WTC11 (cell line): Measurements from ENCODE around the gene PRR18. TPM values are rescaled to one million over a fixed set of nuclear protein-coding genes. Genes with fewer than 3 reads are reported as not detected.

Experiments
- ATAC-seq: fragments of 200-7000 bp; cut with Tn5 transposase; 2 replicates; pipeline ENCODE4 v1.10.0; 2021; ENCODE audit warnings: mild to moderate bottlenecking, moderate library complexity
- CTCF ChIA-PET: fragments of 300-600 bp; sonication (Branson Sonifier 250); formaldehyde crosslinking; loops from one replicate; lab custom pipeline; 2021; ENCODE audit warnings: antibody characterized with exemption; lab: Charles Lee
- POLR2A ChIA-PET: fragments of 350-600 bp; sonication (Branson Sonifier 250); formaldehyde crosslinking; loops from one replicate; lab custom pipeline; 2021; ENCODE audit warnings: antibody characterized with exemption; lab: Charles Lee
- DNase-seq: peaks from one replicate; pipeline ENCODE4 v3.0.0; 2021; ENCODE audit warnings: low spot score
- H3K27ac Mint-ChIP-seq: 2 replicates; pipeline ENCODE4 v1.8.0; 2021; ENCODE audit warnings: mixed read lengths
- H3K27me3 Mint-ChIP-seq: 2 replicates; pipeline ENCODE4 v1.8.0; 2021; ENCODE audit warnings: low read depth, mild to moderate bottlenecking, moderate library complexity, mixed read lengths
- H3K36me3 Mint-ChIP-seq: 2 replicates; pipeline ENCODE4 v1.8.0; 2021; ENCODE audit warnings: mixed read lengths
- H3K4me1 Mint-ChIP-seq: 2 replicates; pipeline ENCODE4 v1.8.0; 2022; ENCODE audit warnings: mixed read lengths
- H3K4me3 Mint-ChIP-seq: 2 replicates; pipeline ENCODE4 v1.8.0; 2021; ENCODE audit warnings: mild to moderate bottlenecking, moderate library complexity, mixed read lengths
- H3K9me3 Mint-ChIP-seq: 2 replicates; pipeline ENCODE4 v1.8.0; 2021; ENCODE audit warnings: mixed read lengths
- FOXK1 ChIP-seq: sonication (generic); formaldehyde crosslinking; IDR thresholded peaks from 2 replicates; pipeline ENCODE4 v1.8.0; 2022; ENCODE audit warnings: mild to moderate bottlenecking, moderate library complexity, missing genetic modification reagents
- FOXP1 ChIP-seq: sonication (generic); formaldehyde crosslinking; IDR thresholded peaks from 2 replicates; pipeline ENCODE4 v1.8.0; 2022; ENCODE audit warnings: missing genetic modification reagents, mild to moderate bottlenecking, moderate library complexity, borderline replicate concordance
- JUN ChIP-seq: sonication (generic); formaldehyde crosslinking; IDR thresholded peaks from 2 replicates; pipeline ENCODE4 v1.8.0; 2023; ENCODE audit warnings: mild to moderate bottlenecking, missing genetic modification reagents
- NFATC4 ChIP-seq: fragments of 250-450 bp; sonication (Bioruptor Pico); IDR thresholded peaks from 2 replicates; pipeline ENCODE4 v1.9.0; 2021; ENCODE audit warnings: mild to moderate bottlenecking
- RORB ChIP-seq: fragments of 250-450 bp; sonication (Bioruptor Pico); IDR thresholded peaks from 2 replicates; pipeline ENCODE4 v1.9.0; 2021; ENCODE audit warnings: mild to moderate bottlenecking
- TEAD4 ChIP-seq: sonication (generic); formaldehyde crosslinking; IDR thresholded peaks from 2 replicates; pipeline ENCODE4 v1.8.0; 2022; ENCODE audit warnings: mild to moderate bottlenecking, missing genetic modification reagents
- ZNF317 ChIP-seq: sonication (generic); formaldehyde crosslinking; IDR thresholded peaks from 2 replicates; pipeline ENCODE4 v1.8.1; 2023; ENCODE audit warnings: low read depth, mild to moderate bottlenecking, moderate library complexity, missing genetic modification reagents, borderline replicate concordance
- ZNF416 ChIP-seq: fragments of 250-450 bp; sonication (Bioruptor Pico); IDR thresholded peaks from 2 replicates; pipeline ENCODE4 v1.9.0; 2021; ENCODE audit warnings: mild to moderate bottlenecking, inconsistent platforms
- total RNA-seq: library from RNA; stranded (reverse); gene quantifications from 3 replicates; pipeline ENCODE4 v1.2.3, GENCODE V29; 2021
- TF ChIP-seq, protein P1 (sequence below): sonication (generic); formaldehyde crosslinking; conservative IDR thresholded peaks from 2 replicates; pipeline ENCODE4 v1.8.1; 2023; ENCODE audit warnings: mild to moderate bottlenecking, low read depth, missing genetic modification reagents, moderate library complexity
- TF ChIP-seq, protein P2 (sequence below): fragments of 250-450 bp; sonication (Bioruptor Pico); IDR thresholded peaks from 2 replicates; pipeline ENCODE4 v1.9.0; 2021; ENCODE audit warnings: mild to moderate bottlenecking, borderline replicate concordance
- TF ChIP-seq, protein P3 (sequence below): sonication (generic); formaldehyde crosslinking; IDR thresholded peaks from 2 replicates; pipeline ENCODE4 v1.8.1; 2022; ENCODE audit warnings: low read depth, missing genetic modification reagents, borderline replicate concordance
- TF ChIP-seq, protein P4 (sequence below): sonication (generic); formaldehyde crosslinking; IDR thresholded peaks from 2 replicates; pipeline ENCODE4 v1.8.0; 2023; ENCODE audit warnings: missing genetic modification reagents
- TF ChIP-seq, protein P5 (sequence below): sonication (generic); formaldehyde crosslinking; IDR thresholded peaks from 2 replicates; pipeline ENCODE4 v1.8.1; 2022; ENCODE audit warnings: missing genetic modification reagents, borderline replicate concordance
- TF ChIP-seq, protein P6 (sequence below): sonication (generic); formaldehyde crosslinking; IDR thresholded peaks from 2 replicates; pipeline ENCODE4 v1.8.1; 2022; ENCODE audit warnings: mild to moderate bottlenecking, moderate library complexity, missing genetic modification reagents
- TF ChIP-seq, protein P7 (sequence below): fragments of 250-450 bp; sonication (Bioruptor Pico); IDR thresholded peaks from 2 replicates; pipeline ENCODE4 v2.1.2; 2022; ENCODE audit warnings: mild to moderate bottlenecking, moderate library complexity
- TF ChIP-seq, protein P8 (sequence below): sonication (generic); formaldehyde crosslinking; IDR thresholded peaks from 2 replicates; pipeline ENCODE4 v1.8.1; 2023; ENCODE audit warnings: mild to moderate bottlenecking, missing genetic modification reagents, borderline replicate concordance

PRR18 gene
- total RNA-seq, 1 experiment from 2014 or later: 0.52 TPM

DNA sequence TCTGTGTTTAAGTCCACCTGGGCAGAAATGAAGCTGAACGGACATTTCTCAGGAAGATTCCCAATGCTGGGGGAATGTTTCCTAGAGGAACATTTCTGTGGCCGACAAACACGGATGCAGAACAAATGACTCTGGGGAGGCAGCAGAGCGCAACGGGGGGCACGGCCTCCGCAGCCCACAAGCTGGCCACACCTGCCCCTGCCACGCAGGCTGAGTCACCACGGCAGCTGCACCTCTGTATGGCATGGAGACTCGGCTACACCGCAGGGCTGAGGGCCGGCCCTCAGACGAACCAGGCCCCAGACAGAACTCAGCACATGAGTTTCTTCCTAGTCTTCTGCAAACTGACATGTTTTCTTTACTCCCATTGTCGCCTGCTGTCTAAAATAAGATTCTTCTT, 10.0 kb upstream of the PRR18 start (continued):
- TF ChIP-seq, protein P1, sequence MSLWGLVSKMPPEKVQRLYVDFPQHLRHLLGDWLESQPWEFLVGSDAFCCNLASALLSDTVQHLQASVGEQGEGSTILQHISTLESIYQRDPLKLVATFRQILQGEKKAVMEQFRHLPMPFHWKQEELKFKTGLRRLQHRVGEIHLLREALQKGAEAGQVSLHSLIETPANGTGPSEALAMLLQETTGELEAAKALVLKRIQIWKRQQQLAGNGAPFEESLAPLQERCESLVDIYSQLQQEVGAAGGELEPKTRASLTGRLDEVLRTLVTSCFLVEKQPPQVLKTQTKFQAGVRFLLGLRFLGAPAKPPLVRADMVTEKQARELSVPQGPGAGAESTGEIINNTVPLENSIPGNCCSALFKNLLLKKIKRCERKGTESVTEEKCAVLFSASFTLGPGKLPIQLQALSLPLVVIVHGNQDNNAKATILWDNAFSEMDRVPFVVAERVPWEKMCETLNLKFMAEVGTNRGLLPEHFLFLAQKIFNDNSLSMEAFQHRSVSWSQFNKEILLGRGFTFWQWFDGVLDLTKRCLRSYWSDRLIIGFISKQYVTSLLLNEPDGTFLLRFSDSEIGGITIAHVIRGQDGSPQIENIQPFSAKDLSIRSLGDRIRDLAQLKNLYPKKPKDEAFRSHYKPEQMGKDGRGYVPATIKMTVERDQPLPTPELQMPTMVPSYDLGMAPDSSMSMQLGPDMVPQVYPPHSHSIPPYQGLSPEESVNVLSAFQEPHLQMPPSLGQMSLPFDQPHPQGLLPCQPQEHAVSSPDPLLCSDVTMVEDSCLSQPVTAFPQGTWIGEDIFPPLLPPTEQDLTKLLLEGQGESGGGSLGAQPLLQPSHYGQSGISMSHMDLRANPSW (CRISPR knock-in tag): no peak

DNA sequence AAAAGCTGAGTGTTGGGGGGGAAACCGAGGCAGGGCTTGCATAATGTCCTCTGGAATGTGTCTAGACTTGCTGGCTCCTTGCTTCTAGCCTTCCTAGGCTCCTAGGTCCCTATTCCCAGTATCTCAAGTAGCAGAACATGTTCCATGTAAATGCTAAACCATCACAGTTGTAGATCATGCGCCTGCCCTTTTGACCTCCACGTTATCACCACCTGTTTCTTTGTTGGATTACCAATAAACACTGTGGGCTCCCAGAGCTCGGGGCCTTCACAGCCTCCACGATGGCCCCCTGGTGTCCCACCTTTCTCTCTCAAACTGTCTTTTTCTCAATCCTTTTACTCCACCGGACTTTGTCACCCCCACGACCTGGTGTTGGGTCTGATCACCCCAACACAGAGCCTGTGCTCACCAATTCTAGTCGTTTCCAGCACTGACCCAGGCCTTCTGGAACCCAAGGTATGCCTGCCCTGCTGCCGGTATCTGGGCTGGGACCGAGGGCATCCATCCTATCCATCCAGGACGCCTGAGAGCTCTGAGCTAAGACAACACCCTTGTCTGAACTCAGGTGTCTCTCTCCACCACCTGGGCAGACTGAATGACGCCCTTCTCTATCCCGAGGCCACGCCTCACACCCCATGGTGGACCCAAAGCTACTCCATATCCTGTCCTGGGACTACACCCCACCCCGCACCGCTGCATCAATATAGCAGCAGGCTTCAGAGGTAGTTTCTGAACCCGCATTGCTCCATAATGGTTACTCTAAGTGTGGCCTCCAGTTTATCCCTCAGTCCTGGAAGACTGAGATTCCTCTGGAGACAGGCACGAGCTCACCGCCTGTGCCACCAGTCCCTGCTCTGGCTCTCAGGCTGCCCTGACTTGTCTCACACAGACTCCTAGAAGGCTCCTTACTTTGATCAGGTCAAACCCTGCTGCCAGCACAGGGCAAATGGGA, 9.3 kb upstream of the PRR18 start:
- Mint-ChIP-seq H3K4me3 (no peak overlapping the region), H3K36me3 (peaks cover 11% of the 10 kb centered on the region; the same call in 1 of the 2 replicates), H3K27me3 (no peaks in the 10 kb centered on the region), H3K27ac (no peak overlapping the region), H3K4me1 (peaks cover 13% of the 10 kb centered on the region), H3K9me3 (no peaks in the 10 kb centered on the region)
- DNase-seq (no peak), ATAC-seq (no peak)
- ChIA-PET POLR2A (no interaction called here), CTCF (interaction anchor here (0.7 to 2.0 kb wide), 5 partner anchors 10 to 83 kb away, joined by 4 to 10 read pairs (median 4); no protein-coding TSS in a partner anchor)
- TF ChIP-seq, protein P2, sequence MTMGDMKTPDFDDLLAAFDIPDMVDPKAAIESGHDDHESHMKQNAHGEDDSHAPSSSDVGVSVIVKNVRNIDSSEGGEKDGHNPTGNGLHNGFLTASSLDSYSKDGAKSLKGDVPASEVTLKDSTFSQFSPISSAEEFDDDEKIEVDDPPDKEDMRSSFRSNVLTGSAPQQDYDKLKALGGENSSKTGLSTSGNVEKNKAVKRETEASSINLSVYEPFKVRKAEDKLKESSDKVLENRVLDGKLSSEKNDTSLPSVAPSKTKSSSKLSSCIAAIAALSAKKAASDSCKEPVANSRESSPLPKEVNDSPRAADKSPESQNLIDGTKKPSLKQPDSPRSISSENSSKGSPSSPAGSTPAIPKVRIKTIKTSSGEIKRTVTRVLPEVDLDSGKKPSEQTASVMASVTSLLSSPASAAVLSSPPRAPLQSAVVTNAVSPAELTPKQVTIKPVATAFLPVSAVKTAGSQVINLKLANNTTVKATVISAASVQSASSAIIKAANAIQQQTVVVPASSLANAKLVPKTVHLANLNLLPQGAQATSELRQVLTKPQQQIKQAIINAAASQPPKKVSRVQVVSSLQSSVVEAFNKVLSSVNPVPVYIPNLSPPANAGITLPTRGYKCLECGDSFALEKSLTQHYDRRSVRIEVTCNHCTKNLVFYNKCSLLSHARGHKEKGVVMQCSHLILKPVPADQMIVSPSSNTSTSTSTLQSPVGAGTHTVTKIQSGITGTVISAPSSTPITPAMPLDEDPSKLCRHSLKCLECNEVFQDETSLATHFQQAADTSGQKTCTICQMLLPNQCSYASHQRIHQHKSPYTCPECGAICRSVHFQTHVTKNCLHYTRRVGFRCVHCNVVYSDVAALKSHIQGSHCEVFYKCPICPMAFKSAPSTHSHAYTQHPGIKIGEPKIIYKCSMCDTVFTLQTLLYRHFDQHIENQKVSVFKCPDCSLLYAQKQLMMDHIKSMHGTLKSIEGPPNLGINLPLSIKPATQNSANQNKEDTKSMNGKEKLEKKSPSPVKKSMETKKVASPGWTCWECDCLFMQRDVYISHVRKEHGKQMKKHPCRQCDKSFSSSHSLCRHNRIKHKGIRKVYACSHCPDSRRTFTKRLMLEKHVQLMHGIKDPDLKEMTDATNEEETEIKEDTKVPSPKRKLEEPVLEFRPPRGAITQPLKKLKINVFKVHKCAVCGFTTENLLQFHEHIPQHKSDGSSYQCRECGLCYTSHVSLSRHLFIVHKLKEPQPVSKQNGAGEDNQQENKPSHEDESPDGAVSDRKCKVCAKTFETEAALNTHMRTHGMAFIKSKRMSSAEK (CRISPR knock-in tag): no peak
- TF ChIP-seq FOXK1 (no peak), ZNF317 (no peak), FOXP1 (CRISPR knock-in tag) (no peak), ZNF416 (no peak), NFATC4 (no peak), RORB (CRISPR knock-in tag) (no peak), JUN (no peak), TEAD4 (CRISPR knock-in tag) (no peak)
- TF ChIP-seq, protein P3, sequence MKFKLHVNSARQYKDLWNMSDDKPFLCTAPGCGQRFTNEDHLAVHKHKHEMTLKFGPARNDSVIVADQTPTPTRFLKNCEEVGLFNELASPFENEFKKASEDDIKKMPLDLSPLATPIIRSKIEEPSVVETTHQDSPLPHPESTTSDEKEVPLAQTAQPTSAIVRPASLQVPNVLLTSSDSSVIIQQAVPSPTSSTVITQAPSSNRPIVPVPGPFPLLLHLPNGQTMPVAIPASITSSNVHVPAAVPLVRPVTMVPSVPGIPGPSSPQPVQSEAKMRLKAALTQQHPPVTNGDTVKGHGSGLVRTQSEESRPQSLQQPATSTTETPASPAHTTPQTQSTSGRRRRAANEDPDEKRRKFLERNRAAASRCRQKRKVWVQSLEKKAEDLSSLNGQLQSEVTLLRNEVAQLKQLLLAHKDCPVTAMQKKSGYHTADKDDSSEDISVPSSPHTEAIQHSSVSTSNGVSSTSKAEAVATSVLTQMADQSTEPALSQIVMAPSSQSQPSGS (CRISPR knock-in tag): no peak
- TF ChIP-seq, protein P4, sequence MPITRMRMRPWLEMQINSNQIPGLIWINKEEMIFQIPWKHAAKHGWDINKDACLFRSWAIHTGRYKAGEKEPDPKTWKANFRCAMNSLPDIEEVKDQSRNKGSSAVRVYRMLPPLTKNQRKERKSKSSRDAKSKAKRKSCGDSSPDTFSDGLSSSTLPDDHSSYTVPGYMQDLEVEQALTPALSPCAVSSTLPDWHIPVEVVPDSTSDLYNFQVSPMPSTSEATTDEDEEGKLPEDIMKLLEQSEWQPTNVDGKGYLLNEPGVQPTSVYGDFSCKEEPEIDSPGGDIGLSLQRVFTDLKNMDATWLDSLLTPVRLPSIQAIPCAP (CRISPR knock-in tag): no peak
- TF ChIP-seq, protein P5, sequence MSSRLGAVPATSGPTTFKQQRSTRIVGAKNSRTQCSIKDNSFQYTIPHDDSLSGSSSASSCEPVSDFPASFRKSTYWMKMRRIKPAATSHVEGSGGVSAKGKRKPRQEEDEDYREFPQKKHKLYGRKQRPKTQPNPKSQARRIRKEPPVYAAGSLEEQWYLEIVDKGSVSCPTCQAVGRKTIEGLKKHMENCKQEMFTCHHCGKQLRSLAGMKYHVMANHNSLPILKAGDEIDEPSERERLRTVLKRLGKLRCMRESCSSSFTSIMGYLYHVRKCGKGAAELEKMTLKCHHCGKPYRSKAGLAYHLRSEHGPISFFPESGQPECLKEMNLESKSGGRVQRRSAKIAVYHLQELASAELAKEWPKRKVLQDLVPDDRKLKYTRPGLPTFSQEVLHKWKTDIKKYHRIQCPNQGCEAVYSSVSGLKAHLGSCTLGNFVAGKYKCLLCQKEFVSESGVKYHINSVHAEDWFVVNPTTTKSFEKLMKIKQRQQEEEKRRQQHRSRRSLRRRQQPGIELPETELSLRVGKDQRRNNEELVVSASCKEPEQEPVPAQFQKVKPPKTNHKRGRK (CRISPR knock-in tag): no peak
- TF ChIP-seq, protein P6, sequence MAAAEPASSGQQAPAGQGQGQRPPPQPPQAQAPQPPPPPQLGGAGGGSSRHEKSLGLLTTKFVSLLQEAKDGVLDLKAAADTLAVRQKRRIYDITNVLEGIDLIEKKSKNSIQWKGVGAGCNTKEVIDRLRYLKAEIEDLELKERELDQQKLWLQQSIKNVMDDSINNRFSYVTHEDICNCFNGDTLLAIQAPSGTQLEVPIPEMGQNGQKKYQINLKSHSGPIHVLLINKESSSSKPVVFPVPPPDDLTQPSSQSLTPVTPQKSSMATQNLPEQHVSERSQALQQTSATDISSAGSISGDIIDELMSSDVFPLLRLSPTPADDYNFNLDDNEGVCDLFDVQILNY: no peak
- TF ChIP-seq, protein P7, sequence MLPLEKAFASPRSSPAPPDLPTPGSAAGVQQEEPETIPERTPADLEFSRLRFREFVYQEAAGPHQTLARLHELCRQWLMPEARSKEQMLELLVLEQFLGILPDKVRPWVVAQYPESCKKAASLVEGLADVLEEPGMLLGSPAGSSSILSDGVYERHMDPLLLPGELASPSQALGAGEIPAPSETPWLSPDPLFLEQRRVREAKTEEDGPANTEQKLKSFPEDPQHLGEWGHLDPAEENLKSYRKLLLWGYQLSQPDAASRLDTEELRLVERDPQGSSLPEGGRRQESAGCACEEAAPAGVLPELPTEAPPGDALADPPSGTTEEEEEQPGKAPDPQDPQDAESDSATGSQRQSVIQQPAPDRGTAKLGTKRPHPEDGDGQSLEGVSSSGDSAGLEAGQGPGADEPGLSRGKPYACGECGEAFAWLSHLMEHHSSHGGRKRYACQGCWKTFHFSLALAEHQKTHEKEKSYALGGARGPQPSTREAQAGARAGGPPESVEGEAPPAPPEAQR (CRISPR knock-in tag): no peak
- TF ChIP-seq, protein P8, sequence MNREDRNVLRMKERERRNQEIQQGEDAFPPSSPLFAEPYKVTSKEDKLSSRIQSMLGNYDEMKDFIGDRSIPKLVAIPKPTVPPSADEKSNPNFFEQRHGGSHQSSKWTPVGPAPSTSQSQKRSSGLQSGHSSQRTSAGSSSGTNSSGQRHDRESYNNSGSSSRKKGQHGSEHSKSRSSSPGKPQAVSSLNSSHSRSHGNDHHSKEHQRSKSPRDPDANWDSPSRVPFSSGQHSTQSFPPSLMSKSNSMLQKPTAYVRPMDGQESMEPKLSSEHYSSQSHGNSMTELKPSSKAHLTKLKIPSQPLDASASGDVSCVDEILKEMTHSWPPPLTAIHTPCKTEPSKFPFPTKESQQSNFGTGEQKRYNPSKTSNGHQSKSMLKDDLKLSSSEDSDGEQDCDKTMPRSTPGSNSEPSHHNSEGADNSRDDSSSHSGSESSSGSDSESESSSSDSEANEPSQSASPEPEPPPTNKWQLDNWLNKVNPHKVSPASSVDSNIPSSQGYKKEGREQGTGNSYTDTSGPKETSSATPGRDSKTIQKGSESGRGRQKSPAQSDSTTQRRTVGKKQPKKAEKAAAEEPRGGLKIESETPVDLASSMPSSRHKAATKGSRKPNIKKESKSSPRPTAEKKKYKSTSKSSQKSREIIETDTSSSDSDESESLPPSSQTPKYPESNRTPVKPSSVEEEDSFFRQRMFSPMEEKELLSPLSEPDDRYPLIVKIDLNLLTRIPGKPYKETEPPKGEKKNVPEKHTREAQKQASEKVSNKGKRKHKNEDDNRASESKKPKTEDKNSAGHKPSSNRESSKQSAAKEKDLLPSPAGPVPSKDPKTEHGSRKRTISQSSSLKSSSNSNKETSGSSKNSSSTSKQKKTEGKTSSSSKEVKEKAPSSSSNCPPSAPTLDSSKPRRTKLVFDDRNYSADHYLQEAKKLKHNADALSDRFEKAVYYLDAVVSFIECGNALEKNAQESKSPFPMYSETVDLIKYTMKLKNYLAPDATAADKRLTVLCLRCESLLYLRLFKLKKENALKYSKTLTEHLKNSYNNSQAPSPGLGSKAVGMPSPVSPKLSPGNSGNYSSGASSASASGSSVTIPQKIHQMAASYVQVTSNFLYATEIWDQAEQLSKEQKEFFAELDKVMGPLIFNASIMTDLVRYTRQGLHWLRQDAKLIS: no peak
